Activated CD8-positive, alpha-beta T cell treated with anti-CD3 and anti-CD28 coated beads for 36 hours (primary cell): ENCODE results near the gene SULT1A2. TPM values are rescaled to one million over a fixed set of nuclear protein-coding genes. Genes with fewer than 3 reads are reported as not detected.

Source experiments
- ATAC-seq: fragments of 200-7000 bp; cut with Tn5 transposase; one replicate; pipeline ENCODE4 v1.10.0; 2021; ENCODE audit warnings: mild to moderate bottlenecking, moderate library complexity
- CTCF ChIA-PET: fragments of 350-600 bp; sonication (Branson Sonifier 250); formaldehyde crosslinking; loops from one replicate; lab custom pipeline; 2021; ENCODE audit warnings: antibody characterized with exemption; lab: Charles Lee
- POLR2A ChIA-PET: fragments of 350-600 bp; sonication (Branson Sonifier 250); formaldehyde crosslinking; loops from one replicate; lab custom pipeline; 2021; ENCODE audit warnings: antibody characterized with exemption; lab: Charles Lee
- DNase-seq: peaks from one replicate; pipeline ENCODE4 v3.0.0-alpha.2; 2020
- H3K27ac Mint-ChIP-seq: one replicate; pipeline ENCODE4 v1.8.0; 2021; ENCODE audit warnings: mild to moderate bottlenecking, mixed read lengths
- H3K27me3 Mint-ChIP-seq: one replicate; pipeline ENCODE4 v1.8.0; 2021; ENCODE audit warnings: mixed read lengths
- H3K36me3 Mint-ChIP-seq: one replicate; pipeline ENCODE4 v1.8.0; 2021; ENCODE audit warnings: low read depth, mixed read lengths
- H3K4me1 Mint-ChIP-seq: one replicate; pipeline ENCODE4 v1.8.0; 2021; ENCODE audit warnings: low read depth, mixed read lengths
- H3K4me3 Mint-ChIP-seq: one replicate; pipeline ENCODE4 v1.8.0; 2021; ENCODE audit warnings: mild to moderate bottlenecking, moderate library complexity, mixed read lengths
- H3K9me3 Mint-ChIP-seq: one replicate; pipeline ENCODE4 v1.8.0; 2021; ENCODE audit warnings: mixed read lengths
- intact Hi-C: fragments of 100-400 bp; cut with micrococcal nuclease; formaldehyde crosslinking; loops from one replicate; pipeline ENCODE4 v1.10.0; 2022
- total RNA-seq, 2 experiments: library from RNA; stranded (reverse); gene quantifications; one replicate each; pipeline ENCODE4 v1.2.3, GENCODE V29; 2021
- TF ChIP-seq, protein P1 (sequence below): fragments of 200-600 bp; IDR thresholded peaks from one replicate; pipeline ENCODE4 v1.8.0; 2022; ENCODE audit warnings: antibody characterized with exemption, mild to moderate bottlenecking

SULT1A2 gene
- total RNA-seq, 2 experiments from 2014 or later, result 0.81 to 1.0 TPM

DNA sequence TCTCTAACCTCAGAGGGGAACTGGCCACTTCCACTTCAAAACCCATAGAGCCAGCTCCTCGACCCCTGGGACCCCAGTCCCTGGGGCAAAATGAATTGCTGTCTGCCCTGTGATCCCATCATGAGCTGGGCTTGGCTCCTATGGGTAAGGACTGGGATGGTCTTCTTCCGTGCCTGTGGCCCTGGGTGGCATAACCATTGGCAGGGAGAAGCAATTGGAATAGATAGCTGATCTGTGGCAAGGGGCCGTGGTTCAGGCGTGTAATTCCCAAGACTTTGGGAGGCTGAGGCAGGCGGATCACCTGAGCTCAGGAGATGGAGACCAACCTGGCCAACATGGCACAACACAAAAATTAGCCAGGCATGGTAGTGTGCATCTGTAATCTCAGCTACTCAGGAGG, 4.3 kb downstream of the SULT1A2 start:
- DNase-seq (no peak), ATAC-seq (no peak)
- intact Hi-C loops, result no loop called here
- Mint-ChIP-seq H3K9me3 (no peaks in the 10 kb centered on the region), H3K36me3 (peaks cover 5% of the 10 kb centered on the region), H3K27ac (no peak overlapping the region), H3K4me1 (peaks cover 3% of the 10 kb centered on the region), H3K27me3 (no peaks in the 10 kb centered on the region), H3K4me3 (no peak overlapping the region)
- TF ChIP-seq, protein P1, sequence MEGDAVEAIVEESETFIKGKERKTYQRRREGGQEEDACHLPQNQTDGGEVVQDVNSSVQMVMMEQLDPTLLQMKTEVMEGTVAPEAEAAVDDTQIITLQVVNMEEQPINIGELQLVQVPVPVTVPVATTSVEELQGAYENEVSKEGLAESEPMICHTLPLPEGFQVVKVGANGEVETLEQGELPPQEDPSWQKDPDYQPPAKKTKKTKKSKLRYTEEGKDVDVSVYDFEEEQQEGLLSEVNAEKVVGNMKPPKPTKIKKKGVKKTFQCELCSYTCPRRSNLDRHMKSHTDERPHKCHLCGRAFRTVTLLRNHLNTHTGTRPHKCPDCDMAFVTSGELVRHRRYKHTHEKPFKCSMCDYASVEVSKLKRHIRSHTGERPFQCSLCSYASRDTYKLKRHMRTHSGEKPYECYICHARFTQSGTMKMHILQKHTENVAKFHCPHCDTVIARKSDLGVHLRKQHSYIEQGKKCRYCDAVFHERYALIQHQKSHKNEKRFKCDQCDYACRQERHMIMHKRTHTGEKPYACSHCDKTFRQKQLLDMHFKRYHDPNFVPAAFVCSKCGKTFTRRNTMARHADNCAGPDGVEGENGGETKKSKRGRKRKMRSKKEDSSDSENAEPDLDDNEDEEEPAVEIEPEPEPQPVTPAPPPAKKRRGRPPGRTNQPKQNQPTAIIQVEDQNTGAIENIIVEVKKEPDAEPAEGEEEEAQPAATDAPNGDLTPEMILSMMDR, result no peak
- ChIA-PET CTCF (no interaction called here), POLR2A (interaction anchor here (1.1 kb wide), 1 partner anchor 26 kb away, joined by 3 read pairs; no protein-coding TSS in a partner anchor)

DNA sequence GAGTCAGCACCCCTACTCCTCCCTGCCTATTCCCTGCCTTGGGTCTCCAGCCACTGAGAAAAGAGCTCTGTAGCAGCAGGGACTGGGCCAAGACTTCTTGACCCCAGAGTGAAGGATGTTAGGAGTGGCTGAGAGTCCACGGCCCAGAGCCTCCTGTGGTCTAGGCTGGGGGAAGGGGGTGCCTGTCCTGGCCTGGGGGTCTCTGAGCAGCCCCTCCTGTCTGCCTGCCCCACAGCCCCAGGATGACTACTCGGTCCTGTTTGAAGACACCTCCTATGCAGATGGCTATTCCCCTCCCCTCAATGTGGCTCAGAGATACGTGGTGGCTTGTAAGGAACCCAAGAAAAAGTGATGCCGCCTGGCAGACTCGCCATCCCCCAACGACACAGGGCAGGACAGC, 5.5 kb downstream of the SULT1A2 start:
- no peak for DNase-seq
- intact Hi-C loops, result no loop called here
- H3K4me3 Mint-ChIP-seq, result no peak overlapping the region
- no peak for ATAC-seq
- H3K27ac Mint-ChIP-seq, result no peak overlapping the region
- TF ChIP-seq, protein P1, result no peak
- H3K4me1 Mint-ChIP-seq, result no peaks in the 10 kb centered on the region
- no peaks in the 10 kb centered on the region for H3K27me3 Mint-ChIP-seq
- H3K9me3 Mint-ChIP-seq, result no peaks in the 10 kb centered on the region
- ChIA-PET CTCF (no interaction called here), POLR2A (interaction anchor here (1.1 kb wide), 1 partner anchor 9 kb away, joined by 3 read pairs; no protein-coding TSS in a partner anchor)
- H3K36me3 Mint-ChIP-seq, result peaks cover 7% of the 10 kb centered on the region

DNA sequence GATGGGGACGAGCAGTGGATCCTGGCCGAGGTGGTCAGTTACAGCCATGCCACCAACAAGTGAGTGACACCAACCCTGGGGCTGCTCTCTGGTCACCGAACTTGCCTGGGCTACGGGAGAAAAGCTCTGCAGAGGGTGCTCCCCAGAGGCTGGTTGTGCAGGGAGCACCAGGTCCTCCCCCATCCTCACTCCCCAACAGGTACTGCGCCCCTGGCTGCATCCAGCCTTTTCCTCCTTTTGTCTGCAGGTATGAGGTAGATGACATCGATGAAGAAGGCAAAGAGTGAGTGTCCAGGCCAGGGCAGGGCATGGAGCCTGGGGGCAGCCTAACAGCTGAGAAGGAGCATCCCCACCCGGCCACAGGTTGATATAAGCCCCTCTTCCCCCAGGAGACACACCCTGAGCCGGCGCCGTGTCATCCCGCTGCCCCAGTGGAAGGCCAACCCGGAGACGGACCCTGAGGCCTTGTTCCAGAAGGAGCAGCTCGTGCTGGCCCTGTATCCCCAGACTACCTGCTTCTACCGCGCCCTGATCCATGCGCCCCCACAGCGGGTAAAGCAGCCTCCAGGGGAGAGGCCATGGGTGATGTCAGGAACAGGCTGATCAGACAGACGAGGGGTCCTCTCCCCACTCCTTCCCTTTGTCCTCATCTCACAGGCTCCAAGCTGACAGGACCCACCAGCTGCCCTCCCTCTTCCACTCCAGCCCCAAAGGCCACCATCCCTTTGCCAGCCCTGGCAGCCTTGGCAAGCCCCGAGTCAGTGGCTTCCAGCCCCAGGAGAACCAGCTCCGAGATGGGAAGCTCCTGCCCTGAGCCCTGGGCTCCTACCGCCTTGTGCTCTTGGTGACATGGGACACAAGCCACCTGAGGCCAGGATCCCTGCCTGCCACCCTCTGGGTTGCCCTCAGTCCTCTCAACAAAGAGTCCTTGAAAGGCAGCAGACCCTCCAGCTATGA, 6.2 kb downstream of the SULT1A2 start:
- no peaks in the 10 kb centered on the region for H3K9me3 Mint-ChIP-seq
- H3K4me3 Mint-ChIP-seq, result no peak overlapping the region
- TF ChIP-seq, protein P1, result no peak
- ChIA-PET CTCF (no interaction called here), POLR2A (interaction anchor here (1.1 kb wide), 1 partner anchor 9 kb away, joined by 3 read pairs; no protein-coding TSS in a partner anchor)
- H3K36me3 Mint-ChIP-seq, result peaks cover 7% of the 10 kb centered on the region
- intact Hi-C loops, result no loop called here
- no peaks in the 10 kb centered on the region for H3K4me1 Mint-ChIP-seq
- ATAC-seq, result no peak
- H3K27me3 Mint-ChIP-seq, result no peaks in the 10 kb centered on the region
- DNase-seq, result no peak
- H3K27ac Mint-ChIP-seq, result no peak overlapping the region

DNA sequence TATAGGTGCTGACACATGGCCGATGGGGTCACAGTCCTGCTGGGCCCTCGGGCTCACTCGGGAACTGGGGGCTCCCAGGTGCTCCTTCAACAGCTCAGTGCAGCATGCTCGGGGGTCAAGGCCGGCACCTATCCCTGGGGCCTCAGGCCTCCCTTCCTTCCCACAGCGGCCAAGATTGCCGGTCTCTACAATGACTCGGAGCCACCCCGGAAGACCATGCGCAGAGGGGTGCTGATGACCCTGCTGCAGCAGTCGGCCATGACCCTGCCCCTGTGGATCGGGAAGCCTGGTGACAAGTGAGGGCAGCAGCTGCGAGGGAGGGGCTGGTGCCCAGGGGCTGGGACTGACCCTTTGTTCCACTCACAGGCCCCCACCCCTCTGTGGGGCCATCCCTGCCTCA, 6.9 kb downstream of the SULT1A2 start:
- TF ChIP-seq, protein P1, result no peak
- H3K27me3 Mint-ChIP-seq, result no peaks in the 10 kb centered on the region
- no peak overlapping the region for H3K4me3 Mint-ChIP-seq
- POLR2A ChIA-PET, result no interaction called here
- no peak for ATAC-seq
- H3K27ac Mint-ChIP-seq, result no peak overlapping the region
- DNase-seq, result no peak
- H3K9me3 Mint-ChIP-seq, result no peaks in the 10 kb centered on the region
- peaks cover 12% of the 10 kb centered on the region for H3K36me3 Mint-ChIP-seq
- CTCF ChIA-PET, result no interaction called here
- intact Hi-C loops, result no loop called here
- no peaks in the 10 kb centered on the region for H3K4me1 Mint-ChIP-seq

DNA sequence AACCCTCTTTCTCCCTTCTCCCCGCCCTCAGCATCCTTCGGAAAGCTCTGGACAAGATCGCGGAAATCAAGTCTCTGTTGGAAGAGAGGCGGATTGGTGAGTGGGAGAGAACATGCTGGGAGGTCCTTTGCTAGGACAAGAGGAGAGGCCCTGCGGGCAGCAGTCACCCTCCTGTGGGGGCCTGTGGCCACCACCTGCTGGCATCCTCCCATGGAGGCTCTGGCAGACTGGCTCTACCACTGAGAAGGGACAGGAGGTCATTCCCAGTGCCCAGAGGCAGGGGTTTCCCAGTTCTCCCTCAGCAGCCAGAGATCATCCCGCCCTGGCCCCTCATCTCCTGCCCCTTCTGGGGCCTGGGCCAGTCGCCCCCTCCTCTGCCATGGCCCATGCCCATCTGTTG, 7.8 kb downstream of the SULT1A2 start:
- Mint-ChIP-seq H3K4me1 (no peaks in the 10 kb centered on the region), H3K9me3 (no peaks in the 10 kb centered on the region)
- DNase-seq, result no peak

More for the DNA sequence above, 7.8 kb downstream of the SULT1A2 start:
- H3K27ac Mint-ChIP-seq, result no peak overlapping the region
- H3K4me3 Mint-ChIP-seq, result no peak overlapping the region
- H3K36me3 Mint-ChIP-seq, result peaks cover 15% of the 10 kb centered on the region
- CTCF ChIA-PET, result no interaction called here
- POLR2A ChIA-PET, result no interaction called here
- no peaks in the 10 kb centered on the region for H3K27me3 Mint-ChIP-seq
- TF ChIP-seq, protein P1, result no peak
- intact Hi-C loops, result no loop called here
- no peak for ATAC-seq
